HepG2 (cell line): ENCODE results near the gene KCNMA1. TPM values are rescaled to one million over a fixed set of nuclear protein-coding genes. Genes with fewer than 3 reads are reported as not detected.

Experiments
- ATAC-seq: fragments of 200-7000 bp; cut with Tn5 transposase; 3 replicates; pipeline ENCODE4 v1.9.1; 2020; ENCODE audit warnings: mild to moderate bottlenecking, moderate library complexity
- BruUV-seq: library from RNA; stranded (reverse); fragments of 400-500 nt; replicated peaks from 2 replicates; lab custom pipeline; 2021; lab: Mats Ljungman, UMichigan
- CTCF ChIA-PET: fragments of 300-600 bp; formaldehyde crosslinking; extraction: SDS; loops from one replicate; lab custom pipeline; 2021; ENCODE audit warnings: low total read pairs, inconsistent platforms, low intra/inter-chr PET ratio; lab: Yijun Ruan, JAX
- POLR2A ChIA-PET: fragments of 350-600 bp; sonication (Branson Sonifier 250); formaldehyde crosslinking; loops from one replicate; lab custom pipeline; 2020; ENCODE audit warnings: antibody characterized with exemption, inconsistent platforms; lab: Yijun Ruan, JAX
- DNase-seq: peaks from one replicate; pipeline ENCODE4 v3.0.0-alpha.2; 2015; ENCODE audit warnings: low spot score
- FAIRE-seq: peaks from 3 replicates; lab custom pipeline; 2011; peaks lifted over from hg19 to GRCh38; lab: Jason Lieb, UNC
- H2AFZ ChIP-seq: one replicate; pipeline ENCODE4 v1.6.1; 2011; ENCODE audit warnings: low read length, inconsistent platforms
- H3K27ac ChIP-seq: fragments of 300-600 bp; 3 replicates; pipeline ENCODE4 v1.8.0; 2011; ENCODE audit warnings: mixed run types, mild to moderate bottlenecking, mixed read lengths, low read length, inconsistent platforms; ENCODE audit not compliant: insufficient read depth; ENCODE audit errors: extremely low read length
- H3K27me3 ChIP-seq, 2 experiments: fragments of 200-600 bp in 1 of 2; 2 replicates in 1 of 2; 3 replicates in 1 of 2; pipeline versions ENCODE4 v1.6.0 to v1.8.0; 2011; ENCODE audit warnings: low read length in 2 of 2, mild to moderate bottlenecking in 2 of 2, moderate library complexity in 2 of 2, inconsistent platforms in 1 of 2; ENCODE audit not compliant: insufficient read depth in 2 of 2, control insufficient read depth in 1 of 2
- H3K36me3 ChIP-seq, 2 experiments: fragments of 200-600 bp in 1 of 2; replicated peaks in 1 of 2; 2 replicates in 1 of 2; 3 replicates in 1 of 2; pipeline versions ENCODE4 v1.5.1 to v1.8.0; 2011; ENCODE audit warnings: low read length in 2 of 2, inconsistent platforms in 1 of 2; ENCODE audit not compliant: insufficient read depth in 2 of 2, control insufficient read depth in 1 of 2
- H3K4me1 ChIP-seq: 2 replicates; pipeline ENCODE4 v1.5.1; 2012; ENCODE audit warnings: low read length, inconsistent platforms; ENCODE audit not compliant: insufficient read depth
- H3K4me2 ChIP-seq: 2 replicates; pipeline ENCODE4 v1.6.0; 2011; ENCODE audit warnings: low read depth, low read length, inconsistent platforms
- H3K4me3 ChIP-seq, 3 experiments: fragments of 200-600 bp in 1 of 3; sonication (generic), shearing (Covaris generic) in 1 of 3; replicated peaks in 1 of 3; 2 replicates each; pipeline ENCODE4 v1.5.1; 2011 to 2016; ENCODE audit warnings: low read length in 3 of 3, inconsistent platforms in 2 of 3, low read depth in 2 of 3, mild to moderate bottlenecking in 2 of 3, control low read depth in 1 of 3, mixed read lengths in 1 of 3; ENCODE audit not compliant: insufficient read depth in 1 of 3
- H3K79me2 ChIP-seq: one replicate; pipeline ENCODE4 v1.6.1; 2011; ENCODE audit warnings: low read length, inconsistent platforms; ENCODE audit not compliant: insufficient read depth
- H3K9ac ChIP-seq: 2 replicates; pipeline ENCODE4 v1.6.0; 2011; ENCODE audit warnings: mild to moderate bottlenecking, low read depth, low read length, inconsistent platforms; ENCODE audit not compliant: insufficient read depth
- H3K9me3 ChIP-seq: 2 replicates; pipeline ENCODE4 v1.5.1; 2012; ENCODE audit warnings: mild to moderate bottlenecking, low read length
- H4K20me1 ChIP-seq: 2 replicates; pipeline ENCODE4 v1.6.0; 2011; ENCODE audit warnings: inconsistent platforms, mild to moderate bottlenecking, low read length, moderate library complexity; ENCODE audit not compliant: insufficient read depth
- AHR ChIP-seq: IDR thresholded peaks from 2 replicates; pipeline ENCODE4 v1.6.1; 2018; ENCODE audit warnings: missing genetic modification reagents, missing compliant biosample characterization
- AKAP8 ChIP-seq: sonication (generic); formaldehyde crosslinking; IDR thresholded peaks from 2 replicates; pipeline ENCODE4 v1.5.1; 2020; ENCODE audit warnings: mild to moderate bottlenecking, missing genetic modification reagents
- ATRX ChIP-seq: sonication (generic); formaldehyde crosslinking; IDR thresholded peaks from 2 replicates; pipeline ENCODE4 v1.4.0; 2020; ENCODE audit warnings: missing genetic modification reagents, borderline replicate concordance
- ETV5 ChIP-seq: IDR thresholded peaks from 2 replicates; pipeline ENCODE4 v1.6.1; 2018; ENCODE audit warnings: missing biosample characterization, missing genetic modification reagents, inconsistent platforms, borderline replicate concordance
- HNF4A ChIP-seq: sonication (generic); formaldehyde crosslinking; IDR thresholded peaks from 2 replicates; pipeline ENCODE4 v1.4.0; 2020; ENCODE audit warnings: missing genetic modification reagents
- KLF12 ChIP-seq: sonication (generic); formaldehyde crosslinking; IDR thresholded peaks from 2 replicates; pipeline ENCODE4 v1.4.0; 2020; ENCODE audit warnings: missing genetic modification reagents, borderline replicate concordance
- MAFF ChIP-seq: IDR thresholded peaks from 2 replicates; pipeline ENCODE4 v1.6.1; 2011; ENCODE audit warnings: low read depth, low read length, improper control_type of control experiment
- NKX3-1 ChIP-seq: sonication (generic); formaldehyde crosslinking; IDR thresholded peaks from 2 replicates; pipeline ENCODE4 v1.5.0; 2020; ENCODE audit warnings: missing genetic modification reagents
- PLRG1 ChIP-seq: fragments of 450-650 bp; conservative IDR thresholded peaks from 2 replicates; pipeline ENCODE4 v1.6.1; 2016
- POLR2AphosphoS2 ChIP-seq: IDR thresholded peaks from 2 replicates; pipeline ENCODE4 v1.6.1; 2011; ENCODE audit warnings: low read depth, low read length, improper control_type of control experiment
- RFX3 ChIP-seq: IDR thresholded peaks from 2 replicates; pipeline ENCODE4 v1.6.1; 2016; ENCODE audit warnings: missing biosample characterization, missing genetic modification reagents
- SMAD1 ChIP-seq: sonication (generic); formaldehyde crosslinking; IDR thresholded peaks from 2 replicates; pipeline ENCODE4 v1.4.0; 2020; ENCODE audit warnings: missing genetic modification reagents, low read depth, mild to moderate bottlenecking, borderline replicate concordance
- SNRNP70 ChIP-seq: fragments of 200-400 bp; formaldehyde crosslinking; IDR thresholded peaks from 2 replicates; pipeline ENCODE4 v1.6.1; 2017; ENCODE audit warnings: mild to moderate bottlenecking, low read depth, low read length, moderate library complexity
- SRSF1 ChIP-seq: fragments of 200-400 bp; formaldehyde crosslinking; optimal IDR thresholded peaks from 2 replicates; pipeline ENCODE3; 2017; ENCODE audit warnings: mild to moderate bottlenecking, low read depth, low read length, moderate library complexity
- ZNF136 ChIP-seq: sonication (generic); formaldehyde crosslinking; IDR thresholded peaks from 2 replicates; pipeline ENCODE4 v1.8.1; 2022; ENCODE audit warnings: low read depth, mild to moderate bottlenecking, moderate library complexity, missing genetic modification reagents
- ZNF296 ChIP-seq: sonication (generic); formaldehyde crosslinking; conservative IDR thresholded peaks from 2 replicates; pipeline ENCODE4 v1.5.0; 2020; ENCODE audit warnings: mild to moderate bottlenecking, missing genetic modification reagents
- ZNF430 ChIP-seq: sonication (generic); formaldehyde crosslinking; IDR thresholded peaks from 2 replicates; pipeline ENCODE4 v1.9.0; 2021; ENCODE audit warnings: mild to moderate bottlenecking, missing genetic modification reagents
- ZNF446 ChIP-seq: sonication (generic); formaldehyde crosslinking; IDR thresholded peaks from 2 replicates; pipeline ENCODE4 v1.5.0; 2020; ENCODE audit warnings: mild to moderate bottlenecking, missing genetic modification reagents
- ZNF558 ChIP-seq: sonication (generic); formaldehyde crosslinking; IDR thresholded peaks from 2 replicates; pipeline ENCODE4 v1.9.0; 2022; ENCODE audit warnings: mild to moderate bottlenecking, missing genetic modification reagents, borderline replicate concordance
- ZNF652 ChIP-seq: IDR thresholded peaks from 2 replicates; pipeline ENCODE4 v1.6.1; 2016; ENCODE audit warnings: low read depth, borderline replicate concordance
- ZNF678 ChIP-seq: sonication (generic); formaldehyde crosslinking; IDR thresholded peaks from 2 replicates; pipeline ENCODE4 v1.4.0; 2020; ENCODE audit warnings: mild to moderate bottlenecking, missing genetic modification reagents
- WGBS: methylation state at CpG from one replicate; pipeline ENCODE4 v1.1.6; 2017; ENCODE audit warnings: low lambda C conversion rate; 5-methylcytosine and 5-hydroxymethylcytosine counted together
- in situ Hi-C: cut with HindIII; loops from 2 replicates; pipeline ENCODE4 v1.10.0; 2017; ENCODE audit warnings: low pct_unique_long_range_greater_than_20kb; ENCODE audit not compliant: extremely low pct_ligation_motif_present
- intact Hi-C: fragments of 100-400 bp; cut with micrococcal nuclease; formaldehyde crosslinking; loops from one replicate; pipeline ENCODE4 v1.10.0; 2022; ENCODE audit not compliant: unreplicated experiment
- polyA plus RNA-seq, 8 experiments: library from polyadenylated mRNA; depleted of rRNA in 3 of 8; stranded (reverse) in 7 of 8; unstranded in 1 of 8; fragments of >200 nt; fragmentation: Illumina TruSeq in 4 of 8; extraction: Trizol in 4 of 8; gene quantifications; 2 replicates each; pipeline versions ENCODE4 v1.2.1 to v1.2.3, GENCODE V29; 2011 to 2016; ENCODE audit warnings: low read depth in 4 of 8, missing spikeins in 1 of 8, mixed read lengths in 1 of 8; ENCODE audit not compliant: insufficient read depth in 1 of 8
- total RNA-seq, 5 experiments: library from RNA; depleted of rRNA; stranded (reverse); fragments of >200 nt; fragmentation: Illumina TruSeq; extraction: Trizol; gene quantifications; 2 replicates each; pipeline ENCODE4 v1.2.3, GENCODE V29; 2016; ENCODE audit warnings: low read depth in 1 of 5
- TF ChIP-seq, protein P1 (sequence below): sonication (generic); formaldehyde crosslinking; IDR thresholded peaks from 2 replicates; pipeline ENCODE4 v1.5.0; 2020; ENCODE audit warnings: missing genetic modification reagents
- TF ChIP-seq, protein P2 (sequence below): sonication (generic); formaldehyde crosslinking; IDR thresholded peaks from 2 replicates; pipeline ENCODE4 v1.4.0; 2020; ENCODE audit warnings: mild to moderate bottlenecking, missing genetic modification reagents
- TF ChIP-seq, protein P3 (sequence below): sonication (generic); formaldehyde crosslinking; IDR thresholded peaks from 2 replicates; pipeline ENCODE4 v1.4.0; 2020; ENCODE audit warnings: missing genetic modification reagents
- TF ChIP-seq, protein P4 (sequence below): IDR thresholded peaks from 2 replicates; pipeline ENCODE4 v1.6.1; 2016; ENCODE audit warnings: mild to moderate bottlenecking, missing biosample characterization, missing genetic modification reagents

KCNMA1 gene
- total and polyA plus RNA-seq, 2 of the 13 experiments (the other 11 are each of a cell fraction or from before 2014, with no cell fraction given): 0.02 TPM; not detected in 1

DNA sequence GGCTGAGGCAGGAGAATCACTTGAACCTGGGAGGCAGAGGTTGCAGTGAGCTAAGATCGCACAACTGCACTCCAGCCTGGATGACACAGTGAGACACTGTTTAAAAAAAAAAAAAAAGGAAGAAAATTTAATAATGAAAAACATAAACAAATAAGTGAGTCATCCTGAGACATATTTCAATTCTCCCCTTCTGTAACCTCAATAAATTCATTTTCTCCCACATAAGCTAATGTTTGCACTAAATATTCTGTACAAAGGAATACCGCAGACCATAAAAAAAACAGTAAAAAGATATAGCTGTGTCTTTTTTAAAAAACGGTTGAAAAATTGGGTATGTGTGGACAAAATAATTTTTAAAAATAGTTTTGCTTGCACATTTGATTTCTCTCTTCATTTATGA, 654.0 kb downstream of the KCNMA1 start:
- FAIRE-seq: no peak
- intact Hi-C loops: loop anchor here (5.0 to 10.0 kb wide), 2 partner anchors 131 to 436 kb away; no protein-coding TSS in a partner anchor
- CTCF ChIA-PET: no interaction called here

DNA sequence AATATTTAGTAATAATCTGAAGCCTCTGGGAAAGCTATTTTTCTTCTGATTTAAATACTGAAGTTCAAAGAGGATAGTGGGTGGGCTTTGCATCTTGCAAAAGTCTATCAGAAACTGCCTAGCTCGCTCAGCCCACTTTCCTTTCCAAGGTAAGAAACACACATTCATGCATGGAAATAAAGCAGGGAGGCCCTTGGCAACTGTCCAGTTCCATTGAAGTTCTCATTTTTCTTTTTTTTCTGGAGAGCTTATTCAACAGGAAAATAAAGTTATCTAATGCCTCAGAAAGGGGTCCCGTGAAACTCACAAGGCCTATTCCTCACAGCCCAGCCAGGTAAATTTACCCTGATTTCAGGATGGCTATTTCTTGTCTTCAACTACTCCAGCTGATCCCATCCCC, 654.9 kb downstream of the KCNMA1 start:
- no peaks in the 10 kb centered on the region for H3K79me2 ChIP-seq
- no peaks in the 10 kb centered on the region for H4K20me1 ChIP-seq
- no peaks in the 10 kb centered on the region for H3K36me3 ChIP-seq
- H3K9me3 ChIP-seq: no peaks in the 10 kb centered on the region
- CTCF ChIA-PET: no interaction called here
- peaks cover 0 to 24% of the 10 kb centered on the region in 2 experiments; a peak in 3 of 5 replicates for H3K27me3 ChIP-seq
- no peak overlapping the region for H3K4me3 ChIP-seq
- FAIRE-seq: no peak
- no peaks in the 10 kb centered on the region for H3K4me1 ChIP-seq
- WGBS: 0% methylated on average over 2 of the region's 2 CpGs
- no peak overlapping the region for H3K27ac ChIP-seq
- POLR2A ChIA-PET: no interaction called here
- no peak overlapping the region for H3K9ac ChIP-seq
- ATAC-seq: no peak
- no peak for DNase-seq
- BruUV-seq: no TSS peak
- in situ Hi-C loops: no loop called here
- intact Hi-C loops: loop anchor here (5.0 to 10.0 kb wide), 2 partner anchors 132 to 435 kb away; no protein-coding TSS in a partner anchor
- no peak overlapping the region for H3K4me2 ChIP-seq
- H2AFZ ChIP-seq: no peak overlapping the region
- TF ChIP-seq NKX3-1 (CRISPR knock-in tag) (no peak), POLR2AphosphoS2 (no peak), RFX3 (CRISPR knock-in tag) (no peak), ZNF652 (no peak), ZNF136 (CRISPR knock-in tag) (no peak), AKAP8 (CRISPR knock-in tag) (no peak), ZNF430 (no peak), HNF4A (CRISPR knock-in tag) (no peak)
- TF ChIP-seq, protein P1, sequence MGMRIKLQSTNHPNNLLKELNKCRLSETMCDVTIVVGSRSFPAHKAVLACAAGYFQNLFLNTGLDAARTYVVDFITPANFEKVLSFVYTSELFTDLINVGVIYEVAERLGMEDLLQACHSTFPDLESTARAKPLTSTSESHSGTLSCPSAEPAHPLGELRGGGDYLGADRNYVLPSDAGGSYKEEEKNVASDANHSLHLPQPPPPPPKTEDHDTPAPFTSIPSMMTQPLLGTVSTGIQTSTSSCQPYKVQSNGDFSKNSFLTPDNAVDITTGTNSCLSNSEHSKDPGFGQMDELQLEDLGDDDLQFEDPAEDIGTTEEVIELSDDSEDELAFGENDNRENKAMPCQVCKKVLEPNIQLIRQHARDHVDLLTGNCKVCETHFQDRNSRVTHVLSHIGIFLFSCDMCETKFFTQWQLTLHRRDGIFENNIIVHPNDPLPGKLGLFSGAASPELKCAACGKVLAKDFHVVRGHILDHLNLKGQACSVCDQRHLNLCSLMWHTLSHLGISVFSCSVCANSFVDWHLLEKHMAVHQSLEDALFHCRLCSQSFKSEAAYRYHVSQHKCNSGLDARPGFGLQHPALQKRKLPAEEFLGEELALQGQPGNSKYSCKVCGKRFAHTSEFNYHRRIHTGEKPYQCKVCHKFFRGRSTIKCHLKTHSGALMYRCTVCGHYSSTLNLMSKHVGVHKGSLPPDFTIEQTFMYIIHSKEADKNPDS (CRISPR knock-in tag): no peak
- TF ChIP-seq, protein P2, sequence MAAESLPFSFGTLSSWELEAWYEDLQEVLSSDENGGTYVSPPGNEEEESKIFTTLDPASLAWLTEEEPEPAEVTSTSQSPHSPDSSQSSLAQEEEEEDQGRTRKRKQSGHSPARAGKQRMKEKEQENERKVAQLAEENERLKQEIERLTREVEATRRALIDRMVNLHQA (CRISPR knock-in tag): no peak
- TF ChIP-seq, protein P3, sequence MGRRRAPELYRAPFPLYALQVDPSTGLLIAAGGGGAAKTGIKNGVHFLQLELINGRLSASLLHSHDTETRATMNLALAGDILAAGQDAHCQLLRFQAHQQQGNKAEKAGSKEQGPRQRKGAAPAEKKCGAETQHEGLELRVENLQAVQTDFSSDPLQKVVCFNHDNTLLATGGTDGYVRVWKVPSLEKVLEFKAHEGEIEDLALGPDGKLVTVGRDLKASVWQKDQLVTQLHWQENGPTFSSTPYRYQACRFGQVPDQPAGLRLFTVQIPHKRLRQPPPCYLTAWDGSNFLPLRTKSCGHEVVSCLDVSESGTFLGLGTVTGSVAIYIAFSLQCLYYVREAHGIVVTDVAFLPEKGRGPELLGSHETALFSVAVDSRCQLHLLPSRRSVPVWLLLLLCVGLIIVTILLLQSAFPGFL (CRISPR knock-in tag): no peak

More for the DNA sequence above, 654.0 kb downstream of the KCNMA1 start:
- Histone ChIP-seq H3K27me3 (peaks cover 0 to 21% of the 10 kb centered on the region in 2 experiments; a peak in 3 of 5 replicates), H3K4me3 (no peak overlapping the region)
- no peak for DNase-seq
- TF ChIP-seq ZNF678 (CRISPR knock-in tag): no peak
- no peak for TF ChIP-seq ZNF446 (CRISPR knock-in tag)
- TF ChIP-seq SRSF1: no peak
- TF ChIP-seq MAFF: no peak
- TF ChIP-seq PLRG1: no peak
- TF ChIP-seq ZNF296 (CRISPR knock-in tag): no peak
- TF ChIP-seq, protein P4, sequence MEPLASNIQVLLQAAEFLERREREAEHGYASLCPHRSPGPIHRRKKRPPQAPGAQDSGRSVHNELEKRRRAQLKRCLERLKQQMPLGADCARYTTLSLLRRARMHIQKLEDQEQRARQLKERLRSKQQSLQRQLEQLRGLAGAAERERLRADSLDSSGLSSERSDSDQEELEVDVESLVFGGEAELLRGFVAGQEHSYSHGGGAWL (CRISPR knock-in tag): no peak
- no peak for TF ChIP-seq ETV5 (CRISPR knock-in tag)
- no peak for TF ChIP-seq ZNF558
- no peak for TF ChIP-seq SNRNP70
- TF ChIP-seq ATRX (CRISPR knock-in tag): no peak
- TF ChIP-seq KLF12 (CRISPR knock-in tag): no peak
- TF ChIP-seq SMAD1: no peak
- TF ChIP-seq AHR (CRISPR knock-in tag): no peak
- TF ChIP-seq, all 625 proteins: peak for 0
- H3K9ac ChIP-seq: no peak overlapping the region
- no peak overlapping the region for H3K27ac ChIP-seq
- H4K20me1 ChIP-seq: no peaks in the 10 kb centered on the region
- no TSS peak for BruUV-seq
- no peaks in the 10 kb centered on the region for H3K9me3 ChIP-seq
- H3K36me3 ChIP-seq: no peaks in the 10 kb centered on the region
- WGBS: 59% methylated on average over 3 of the region's 3 CpGs
- in situ Hi-C loops: no loop called here
- no peaks in the 10 kb centered on the region for H3K79me2 ChIP-seq
- H3K4me2 ChIP-seq: no peak overlapping the region
- POLR2A ChIA-PET: no interaction called here
- ATAC-seq: no peak
- H3K4me1 ChIP-seq: no peaks in the 10 kb centered on the region
- no peak overlapping the region for H2AFZ ChIP-seq
